SKM-1 (cell line): ENCODE data around the gene HTR1E.
"Not testable (repeated sequence)": the region's sequence is repeated elsewhere in the genome, so short reads cannot be mapped to it uniquely, and the experiment has no call there.

Experiments used
- DNase-seq: peaks from one replicate; lab custom pipeline; 2025; ENCODE audit not compliant: unreplicated experiment; lab: John Stamatoyannopoulos, UW

HTR1E gene

GRCh38 chr6:86973088-86973487, 35.8 kb downstream of the HTR1E start:
- DNase-seq, result no peak

- DNase-seq, result no peak
These were observed 40.9 kb downstream of the HTR1E start for GRCh38 chr6:86978251-86978650.

GRCh38 chr6:87001494-87001893, 64.2 kb downstream of the HTR1E start:
- no peak for DNase-seq

GRCh38 chr6:87002391-87002790, 65.1 kb downstream of the HTR1E start:
- not testable (repeated sequence) for DNase-seq

GRCh38 chr6:87006541-87006940, 69.2 kb downstream of the HTR1E start:
- not testable (repeated sequence) for DNase-seq

- not testable (repeated sequence) for DNase-seq
These were observed 72.3 kb downstream of the HTR1E start for GRCh38 chr6:87009581-87009980.

- no peak for DNase-seq
These were observed 74.7 kb downstream of the HTR1E start for GRCh38 chr6:87012035-87012434.

- no peak for DNase-seq
These were observed 75.4 kb downstream of the HTR1E start for GRCh38 chr6:87012743-87013142.

GRCh38 chr6:87016772-87017171, 79.4 kb downstream of the HTR1E start:
- DNase-seq, result no peak

GRCh38 chr6:87027021-87027420, 89.7 kb downstream of the HTR1E start:
- no peak for DNase-seq

GRCh38 chr6:87029711-87030314, 92.5 kb downstream of the HTR1E start:
- DNase-seq, result no peak

GRCh38 chr6:87040729-87041128, 103.4 kb downstream of the HTR1E start:
- DNase-seq, result no peak

GRCh38 chr6:87045521-87046075, 108.3 kb downstream of the HTR1E start:
- DNase-seq, result no peak

- no peak for DNase-seq
These were observed 112.5 kb downstream of the HTR1E start for GRCh38 chr6:87049779-87050178.

- no peak for DNase-seq
These were observed 116.0 kb downstream of the HTR1E start for GRCh38 chr6:87053312-87053711.

- DNase-seq, result no peak
These were observed 117.0 kb downstream of the HTR1E start for GRCh38 chr6:87054143-87054833.

GRCh38 chr6:87059943-87060342, 122.6 kb downstream of the HTR1E start:
- DNase-seq, result no peak

GRCh38 chr6:87065117-87065516, 127.8 kb downstream of the HTR1E start:
- DNase-seq, result no peak
